HG03442 (cell line): ENCODE measurements around the gene NCKAP1.
"Not testable (repeated sequence)": the region's sequence is repeated elsewhere in the genome, so short reads cannot be mapped to it uniquely, and the experiment has no call there.

Experiments
- ATAC-seq: cut with Tn5 transposase; IDR thresholded peaks from one replicate; pipeline ENCODE4 v1.9.1; 2021; ENCODE audit warnings: mild to moderate bottlenecking, moderate library complexity; ENCODE audit not compliant: unreplicated experiment

The NCKAP1 gene

GRCh38 chr2:183038341-183039300 lies at the start of gene NCKAP1:
Gene NCKAP1, minus strand, starts transcription at chr2:183038457. Its CDS starts 358 bp downstream, at chr2:183038099.
- ATAC-seq = peak; percentile 84

- no peak for ATAC-seq
These were observed 43.7 kb upstream of the NCKAP1 start for GRCh38 chr2:183081911-183082310.

GRCh38 chr2:183079139-183079775 lies 41.0 kb upstream of the NCKAP1 start:
- no peak for ATAC-seq

- ATAC-seq = peak; percentile 92
These were observed 40.3 kb upstream of the NCKAP1 start, which contains the start of gene DUSP19 for GRCh38 chr2:183078464-183079138. Gene DUSP19, plus strand, starts transcription at chr2:183078747. Its CDS starts 187 bp downstream, at chr2:183078934.

GRCh38 chr2:183078163-183078463 lies 39.9 kb upstream of the NCKAP1 start:
- ATAC-seq = no peak

- no peak for ATAC-seq
These were observed 33.9 kb upstream of the NCKAP1 start for GRCh38 chr2:183072177-183072576.

GRCh38 chr2:183070942-183071844 lies 32.9 kb upstream of the NCKAP1 start:
- ATAC-seq = no peak

- ATAC-seq = no peak
These were observed 30.9 kb upstream of the NCKAP1 start for GRCh38 chr2:183069174-183069573.

GRCh38 chr2:183068561-183068960 lies 30.3 kb upstream of the NCKAP1 start:
- ATAC-seq = no peak

- peak; percentile 88 for ATAC-seq
These were observed 24.8 kb upstream of the NCKAP1 start for GRCh38 chr2:183063083-183063482.

GRCh38 chr2:183060571-183061231 lies 22.4 kb upstream of the NCKAP1 start:
- no peak for ATAC-seq

- ATAC-seq = no peak
These were observed 21.3 kb upstream of the NCKAP1 start for GRCh38 chr2:183059561-183059960.

GRCh38 chr2:183057333-183057985 lies 19.2 kb upstream of the NCKAP1 start:
- peak; percentile 42 for ATAC-seq

GRCh38 chr2:183049420-183049819 lies 11.2 kb upstream of the NCKAP1 start:
- ATAC-seq = no peak

GRCh38 chr2:183047486-183048125 lies 9.3 kb upstream of the NCKAP1 start:
- ATAC-seq = not testable (repeated sequence)

GRCh38 chr2:183043580-183043979 lies 5.3 kb upstream of the NCKAP1 start:
- ATAC-seq = not testable (repeated sequence)

- ATAC-seq = no peak
These were observed 2.3 kb upstream of the NCKAP1 start for GRCh38 chr2:183040604-183041003.

GRCh38 chr2:183037553-183038340 lies 510 bp downstream of the NCKAP1 start:
- peak; percentile 33 for ATAC-seq
